ENCODE results near the gene NACC1.

The NACC1 gene

GRCh38 chr19:13189600-13189999 lies 71.5 kb downstream of the NACC1 start:
- no peak for DNase-seq (ENCODE audit: low read depth in 1 of 2, low spot score in 1 of 2)
